Measurements from ENCODE around the gene NXT2. TPM values are rescaled to one million over a fixed set of nuclear protein-coding genes. Genes with fewer than 3 reads are reported as not detected.

The NXT2 gene
- total RNA-seq, 1 donor from 2014 or later = 8.4 TPM

Other genes with a start within 250 kb of the NXT2 start
- gene GUCY2F, start 54.8 kb upstream of the NXT2 start, total RNA-seq = not detected
- 20.4 TPM for gene KCNE5, start 88.3 kb downstream of the NXT2 start, total RNA-seq
- gene ACSL4, start 196.4 kb downstream of the NXT2 start, total RNA-seq = 27.7 TPM